ENCODE results near the gene TRAF4.
A peak's percentile ranks its signal among the peaks of the same experiment; 100 is the strongest.

The TRAF4 gene
- 17.4 to 107 (median 46.2) reads per million in 4 experiments for total RNA-seq

GRCh38 chr17:28743243-28744103 lies at the start of gene TRAF4:
TSS of gene TRAF4 (plus strand) at chr17:28744011. CDS start at chr17:28744113, 102 bp downstream.
- peak; percentile 55 for DNase-seq

- DNase-seq: no peak
These were observed 45.4 kb upstream of the TRAF4 start for GRCh38 chr17:28698253-28698941.

GRCh38 chr17:28700278-28700677 lies 43.5 kb upstream of the TRAF4 start:
- no peak for DNase-seq

GRCh38 chr17:28700830-28701492 lies 42.9 kb upstream of the TRAF4 start:
- no peak for DNase-seq

- DNase-seq: no peak
These were observed 41.6 kb upstream of the TRAF4 start for GRCh38 chr17:28702026-28702751.

GRCh38 chr17:28702752-28703150 lies 41.1 kb upstream of the TRAF4 start:
- DNase-seq: no peak

GRCh38 chr17:28703552-28704218 lies 40.1 kb upstream of the TRAF4 start:
- DNase-seq: no peak

- DNase-seq: no peak
These were observed 39.5 kb upstream of the TRAF4 start for GRCh38 chr17:28704219-28704858.

GRCh38 chr17:28705074-28705659 lies 38.6 kb upstream of the TRAF4 start:
- DNase-seq: no peak

GRCh38 chr17:28705728-28706334 lies 38.0 kb upstream of the TRAF4 start:
- no peak for DNase-seq

GRCh38 chr17:28706471-28707338 lies 37.1 kb upstream of the TRAF4 start:
- no peak for DNase-seq

- DNase-seq: no peak
These were observed 36.5 kb upstream of the TRAF4 start for GRCh38 chr17:28707339-28707720.

GRCh38 chr17:28710861-28711722 lies 32.7 kb upstream of the TRAF4 start:
- peak; percentile 84 for DNase-seq

- DNase-seq: peak; percentile 36
These were observed 32.1 kb upstream of the TRAF4 start, which contains the start of gene PROCA1 for GRCh38 chr17:28711723-28712031. TSS of gene PROCA1 (minus strand) at chr17:28711888. CDS start at chr17:28711660, 228 bp downstream.

- peak; percentile 40 for DNase-seq
These were observed 31.6 kb upstream of the TRAF4 start for GRCh38 chr17:28712032-28712704.

- no peak for DNase-seq
These were observed 31.0 kb upstream of the TRAF4 start for GRCh38 chr17:28712705-28713415.

GRCh38 chr17:28714281-28714680 lies 29.5 kb upstream of the TRAF4 start:
- no peak for DNase-seq

- no peak for DNase-seq
These were observed 28.6 kb upstream of the TRAF4 start for GRCh38 chr17:28715217-28715616.

Measured in effector CD8-positive, alpha-beta T cell (primary cell).